IPS-15b (cell line): ENCODE results near the gene TBC1D16.
"Not testable (repeated sequence)": the region's sequence is repeated elsewhere in the genome, so short reads cannot be mapped to it uniquely, and the experiment has no call there.

Experiments used
- H3K27me3 ChIP-seq: one replicate; pipeline ENCODE4 v1.6.1; 2013; ENCODE audit warnings: low read length; ENCODE audit not compliant: control insufficient read depth, insufficient read depth
- H3K36me3 ChIP-seq: one replicate; pipeline ENCODE4 v1.6.1; 2013; ENCODE audit warnings: low read length; ENCODE audit not compliant: control insufficient read depth, insufficient read depth
- H3K4me1 ChIP-seq: one replicate; pipeline ENCODE4 v1.6.1; 2013; ENCODE audit warnings: mild to moderate bottlenecking, low read length; ENCODE audit not compliant: control insufficient read depth, insufficient read depth
- H3K4me3 ChIP-seq: one replicate; pipeline ENCODE4 v1.5.1; 2013; ENCODE audit warnings: low read depth, low read length
- H3K9ac ChIP-seq: one replicate; pipeline ENCODE4 v1.6.1; 2013; ENCODE audit warnings: low read depth, mild to moderate bottlenecking, low read length
- H3K9me3 ChIP-seq: one replicate; pipeline ENCODE4 v1.6.1; 2013; ENCODE audit warnings: mild to moderate bottlenecking, low read length; ENCODE audit not compliant: control insufficient read depth, insufficient read depth

TBC1D16 gene

DNA sequence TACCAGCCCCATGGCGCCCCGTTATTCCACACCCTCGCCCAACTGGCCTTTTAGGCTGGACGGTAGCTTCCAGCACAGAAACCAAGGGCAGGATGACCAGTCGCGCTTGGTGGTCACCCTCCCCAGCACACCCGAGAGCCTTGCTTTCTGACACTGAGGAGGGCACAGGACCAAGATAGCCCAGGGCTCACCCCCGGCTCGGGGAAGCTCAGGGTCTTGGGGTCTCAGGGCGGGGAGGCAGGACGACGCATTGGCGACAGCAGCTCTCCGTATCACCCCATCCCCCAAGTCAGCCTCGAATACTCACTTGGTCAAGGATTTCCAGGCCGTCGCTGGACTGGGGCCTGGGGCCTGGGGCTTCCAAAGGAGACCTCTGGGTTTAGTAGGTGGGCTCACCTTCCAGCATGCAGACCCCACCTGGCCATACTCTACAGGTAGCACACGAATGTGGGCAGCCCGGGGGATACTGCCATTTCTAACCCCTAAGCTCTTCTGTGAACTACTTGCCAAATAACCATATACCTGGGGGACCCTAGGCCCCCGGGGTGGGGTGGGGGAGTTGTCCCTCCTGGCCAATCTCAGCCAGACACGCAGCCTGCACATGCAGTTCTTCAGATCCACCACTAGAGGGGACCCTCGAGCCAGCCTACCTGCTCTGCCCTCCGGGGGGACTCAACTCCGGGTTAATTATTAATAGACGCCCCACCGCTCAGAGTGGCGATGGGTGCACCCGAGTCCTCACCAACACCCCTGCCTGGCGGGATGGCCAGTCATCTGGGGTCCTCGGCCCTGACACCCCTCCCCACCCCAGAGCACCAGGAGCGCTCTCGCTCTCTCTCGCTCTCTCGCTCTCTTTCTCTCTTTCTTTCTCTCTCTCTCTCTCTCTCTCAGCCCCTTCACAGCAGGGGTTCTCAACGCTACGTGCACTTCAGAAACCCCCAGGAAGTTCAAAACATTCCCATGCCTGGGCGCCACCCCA is 30.0 kb downstream of the TBC1D16 start:
- peak overlapping the region; percentile 57 for H3K4me3 ChIP-seq
- peak overlapping the region; percentile 29 for H3K9ac ChIP-seq
- no peaks in the 10 kb centered on the region for H3K9me3 ChIP-seq
- no peaks in the 10 kb centered on the region for H3K4me1 ChIP-seq
- no peaks in the 10 kb centered on the region for H3K27me3 ChIP-seq
- peaks cover 14% of the 10 kb centered on the region for H3K36me3 ChIP-seq

GRCh38 chr17:80003969-80004368 is 31.7 kb downstream of the TBC1D16 start:
- no peaks in the 10 kb centered on the region for H3K27me3 ChIP-seq
- no peaks in the 10 kb centered on the region for H3K9me3 ChIP-seq
- no peak overlapping the region for H3K9ac ChIP-seq
- peaks cover 12% of the 10 kb centered on the region for H3K36me3 ChIP-seq
- no peaks in the 10 kb centered on the region for H3K4me1 ChIP-seq
- H3K4me3 ChIP-seq: no peak overlapping the region

- no peaks in the 10 kb centered on the region for H3K27me3 ChIP-seq
Observed at GRCh38 chr17:80002690-80003490, 32.8 kb downstream of the TBC1D16 start.

DNA sequence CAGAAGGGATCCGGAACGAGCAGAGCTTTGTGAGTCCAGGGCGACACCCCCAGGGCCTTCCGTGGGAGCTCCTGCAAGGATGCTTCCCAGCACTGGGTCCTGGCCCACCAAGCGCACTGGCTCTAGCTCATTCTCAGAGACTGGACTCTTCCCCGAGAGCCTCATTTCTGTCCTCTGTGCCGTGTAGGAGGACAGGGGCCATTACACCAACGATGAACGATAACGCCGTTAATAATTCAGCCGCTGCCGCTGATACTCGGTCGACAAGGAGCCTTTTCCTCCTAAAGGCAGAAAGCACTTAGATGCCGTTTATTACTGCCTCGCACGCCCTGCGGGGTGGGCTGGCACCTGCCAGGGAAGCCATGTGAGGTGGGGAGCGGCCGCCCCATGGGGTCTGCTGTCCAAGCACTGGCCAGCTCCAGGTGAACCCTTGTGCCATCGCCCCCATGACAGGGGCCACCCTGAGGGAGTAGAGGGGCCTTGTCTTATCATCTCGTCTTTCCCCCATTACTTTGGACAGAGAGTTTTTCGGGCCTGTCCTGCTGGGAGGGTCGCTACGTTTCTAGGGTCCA is 33.5 kb downstream of the TBC1D16 start:
- Histone ChIP-seq H3K9ac (no peak overlapping the region), H3K4me1 (no peaks in the 10 kb centered on the region), H3K36me3 (peaks cover 6% of the 10 kb centered on the region), H3K27me3 (no peaks in the 10 kb centered on the region), H3K9me3 (no peaks in the 10 kb centered on the region), H3K4me3 (no peak overlapping the region)

More at GRCh38 chr17:80002690-80003490, 32.8 kb downstream of the TBC1D16 start:
- H3K4me1 ChIP-seq: no peaks in the 10 kb centered on the region
- no peaks in the 10 kb centered on the region for H3K9me3 ChIP-seq
- no peak overlapping the region for H3K4me3 ChIP-seq
- H3K9ac ChIP-seq: no peak overlapping the region
- H3K36me3 ChIP-seq: peaks cover 12% of the 10 kb centered on the region

GRCh38 chr17:80000981-80001775 is 34.5 kb downstream of the TBC1D16 start:
- H3K27me3 ChIP-seq: no peaks in the 10 kb centered on the region
- no peaks in the 10 kb centered on the region for H3K9me3 ChIP-seq
- H3K4me3 ChIP-seq: no peak overlapping the region
- H3K36me3 ChIP-seq: peaks cover 5% of the 10 kb centered on the region
- no peaks in the 10 kb centered on the region for H3K4me1 ChIP-seq
- H3K9ac ChIP-seq: no peak overlapping the region

GRCh38 chr17:80000136-80000535 is 35.5 kb downstream of the TBC1D16 start:
- Histone ChIP-seq H3K4me1 (no peaks in the 10 kb centered on the region), H3K4me3 (no peak overlapping the region), H3K9ac (no peak overlapping the region), H3K36me3 (peaks cover 5% of the 10 kb centered on the region), H3K9me3 (no peaks in the 10 kb centered on the region), H3K27me3 (no peaks in the 10 kb centered on the region)

DNA sequence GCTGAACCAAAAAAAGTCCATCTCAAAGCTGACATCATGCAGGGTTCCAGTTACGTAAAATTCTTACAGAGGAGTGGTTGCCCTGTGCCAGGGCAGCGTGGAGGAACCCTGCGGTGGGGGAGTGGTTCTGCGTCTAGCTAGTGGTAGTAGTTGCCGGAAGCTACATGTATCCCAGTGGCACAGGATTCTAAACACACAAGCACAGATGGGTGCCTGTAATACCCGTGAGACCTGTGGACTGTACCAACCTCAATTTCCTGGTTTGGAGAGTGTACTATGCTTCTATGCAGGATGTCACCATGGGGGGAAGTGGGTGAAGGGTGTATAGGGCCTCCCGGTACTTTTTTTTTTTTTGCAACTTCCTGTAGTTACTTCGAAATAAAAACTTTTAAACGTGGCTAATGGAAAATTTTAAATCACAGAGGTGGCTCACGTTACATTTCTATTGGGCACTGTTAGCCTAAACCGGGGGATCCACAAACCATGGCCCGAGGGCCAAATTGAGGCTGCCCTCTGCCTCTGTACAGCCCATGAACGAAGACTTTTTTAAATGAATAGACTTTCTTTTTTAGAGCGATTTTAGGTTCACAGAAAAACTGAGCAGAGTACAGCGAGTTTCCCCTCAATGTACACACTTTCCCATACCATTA is 38.5 kb downstream of the TBC1D16 start:
- Histone ChIP-seq H3K4me3 (no peak overlapping the region), H3K36me3 (no peaks in the 10 kb centered on the region), H3K9ac (no peak overlapping the region), H3K27me3 (no peaks in the 10 kb centered on the region), H3K9me3 (no peaks in the 10 kb centered on the region), H3K4me1 (no peaks in the 10 kb centered on the region)

DNA sequence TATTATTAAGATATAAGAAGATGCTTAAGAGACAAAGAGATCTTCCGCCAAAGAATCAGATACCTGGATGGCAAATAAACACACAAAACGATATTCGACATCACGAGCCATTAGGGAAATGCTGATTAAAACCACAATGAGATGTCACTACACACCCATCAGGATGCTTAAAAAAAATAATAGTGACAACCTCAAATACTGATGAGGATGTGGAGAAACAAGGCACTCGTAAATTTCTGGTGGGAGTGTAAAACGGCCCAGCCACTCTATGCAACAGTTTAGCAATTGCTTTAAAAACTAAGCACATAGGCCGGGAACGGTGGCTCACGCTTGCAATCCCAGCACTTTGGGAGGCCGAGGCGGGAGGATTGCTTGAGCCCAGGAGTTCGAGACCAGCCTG is 39.4 kb downstream of the TBC1D16 start:
- Histone ChIP-seq H3K9ac (no peak overlapping the region), H3K27me3 (no peaks in the 10 kb centered on the region), H3K36me3 (no peaks in the 10 kb centered on the region), H3K9me3 (no peaks in the 10 kb centered on the region), H3K4me1 (no peaks in the 10 kb centered on the region), H3K4me3 (no peak overlapping the region)

DNA sequence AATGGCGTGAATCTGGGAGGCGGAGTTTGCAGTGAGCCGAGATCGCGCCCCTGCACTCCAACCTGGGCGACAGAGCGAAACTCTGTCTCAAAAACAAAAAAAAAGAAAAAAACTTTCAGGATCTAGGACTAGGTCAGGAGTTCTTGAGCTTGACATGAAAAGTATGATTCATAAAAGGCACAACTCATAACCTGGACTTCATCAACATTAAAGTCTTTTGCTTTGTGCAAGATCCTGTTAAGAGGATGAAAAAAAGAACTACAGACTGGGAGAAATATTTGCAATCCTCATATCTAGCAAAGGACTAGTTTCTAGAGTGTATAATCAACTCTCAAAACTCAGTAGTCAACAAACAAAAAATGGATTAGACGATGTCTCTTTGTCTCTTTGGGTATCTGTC is 40.0 kb downstream of the TBC1D16 start:
- Histone ChIP-seq H3K36me3 (no peaks in the 10 kb centered on the region), H3K9ac (no peak overlapping the region), H3K9me3 (no peaks in the 10 kb centered on the region), H3K27me3 (no peaks in the 10 kb centered on the region), H3K4me3 (no peak overlapping the region), H3K4me1 (no peaks in the 10 kb centered on the region)

DNA sequence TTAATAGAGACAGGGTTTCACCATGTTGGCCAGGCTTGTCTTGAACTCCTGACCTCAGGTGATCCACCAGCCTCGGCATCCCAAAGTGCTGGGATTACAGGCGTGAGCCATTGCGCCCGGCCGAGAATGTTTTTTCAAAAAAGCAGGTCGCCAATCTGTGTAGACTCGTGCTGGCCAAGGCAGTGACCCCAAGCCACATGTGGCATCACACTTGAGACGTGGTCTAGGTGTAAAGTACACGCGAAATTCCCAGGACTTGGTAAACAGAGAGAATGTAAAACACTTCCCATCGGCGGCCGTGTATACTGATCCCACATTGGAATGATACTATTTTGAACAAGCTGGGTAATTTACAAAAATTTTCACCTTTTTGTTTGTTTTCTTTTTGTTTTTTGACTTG is 41.1 kb downstream of the TBC1D16 start:
- H3K27me3 ChIP-seq: no peaks in the 10 kb centered on the region
- H3K4me3 ChIP-seq: no peak overlapping the region
- H3K4me1 ChIP-seq: no peaks in the 10 kb centered on the region
- H3K9me3 ChIP-seq: no peaks in the 10 kb centered on the region
- no peak overlapping the region for H3K9ac ChIP-seq
- H3K36me3 ChIP-seq: no peaks in the 10 kb centered on the region

GRCh38 chr17:79994228-79994569 is 41.5 kb downstream of the TBC1D16 start:
- not testable (repeated sequence) for H3K36me3 ChIP-seq, H3K4me3 ChIP-seq, H3K4me1 ChIP-seq, H3K9ac ChIP-seq, H3K9me3 ChIP-seq, H3K27me3 ChIP-seq
